SW 1271 (cell line): ENCODE measurements around the gene MAP3K20.
"Not testable (repeated sequence)": the region's sequence is repeated elsewhere in the genome, so short reads cannot be mapped to it uniquely, and the experiment has no call there.

Experiments
- DNase-seq, 2 experiments: peaks; one replicate each; lab custom pipeline; 2025; lab: John Stamatoyannopoulos, UW

The MAP3K20 gene

GRCh38 chr2:173087793-173088496 is 12.3 kb downstream of the MAP3K20 start:
- DNase-seq: no peak

- peak; percentile 24 to 61 for DNase-seq
Observed at GRCh38 chr2:173090276-173090877, 14.7 kb downstream of the MAP3K20 start.

- no peak for DNase-seq
Observed at GRCh38 chr2:173090973-173091660, 15.5 kb downstream of the MAP3K20 start.

GRCh38 chr2:173091910-173092309 is 16.3 kb downstream of the MAP3K20 start:
- no peak for DNase-seq

- no peak for DNase-seq
Observed at GRCh38 chr2:173092844-173093402, 17.3 kb downstream of the MAP3K20 start.

GRCh38 chr2:173093617-173094016 is 18.0 kb downstream of the MAP3K20 start:
- not testable (repeated sequence) for DNase-seq

- no peak for DNase-seq
Observed at GRCh38 chr2:173094731-173095130, 19.1 kb downstream of the MAP3K20 start.

- DNase-seq: no peak
Observed at GRCh38 chr2:173095356-173095755, 19.7 kb downstream of the MAP3K20 start.

- DNase-seq: no peak
Observed at GRCh38 chr2:173099271-173099670, 23.6 kb downstream of the MAP3K20 start.

GRCh38 chr2:173099804-173100203 is 24.2 kb downstream of the MAP3K20 start:
- DNase-seq: no peak

- DNase-seq: no peak
Observed at GRCh38 chr2:173101687-173102086, 26.0 kb downstream of the MAP3K20 start.

GRCh38 chr2:173104156-173104555 is 28.5 kb downstream of the MAP3K20 start:
- no peak for DNase-seq

- DNase-seq: no peak
Observed at GRCh38 chr2:173106959-173107628, 31.4 kb downstream of the MAP3K20 start.

- no peak for DNase-seq
Observed at GRCh38 chr2:173107629-173108022, 32.0 kb downstream of the MAP3K20 start.

- peak; percentile 25 to 87 for DNase-seq
Observed at GRCh38 chr2:173109253-173110188, 33.9 kb downstream of the MAP3K20 start.

- no peak for DNase-seq
Observed at GRCh38 chr2:173117678-173118077, 42.0 kb downstream of the MAP3K20 start.

- DNase-seq: no peak
Observed at GRCh38 chr2:173118395-173118794, 42.7 kb downstream of the MAP3K20 start.

- no peak for DNase-seq
Observed at GRCh38 chr2:173119069-173119807, 43.6 kb downstream of the MAP3K20 start.

GRCh38 chr2:173119944-173120343 is 44.3 kb downstream of the MAP3K20 start:
- DNase-seq: no peak

- no peak for DNase-seq
Observed at GRCh38 chr2:173122936-173123335, 47.3 kb downstream of the MAP3K20 start.
